GM23338 (cell line): ENCODE measurements around the gene ZNF26. TPM values are rescaled to one million over a fixed set of nuclear protein-coding genes. Genes with fewer than 3 reads are reported as not detected.
A peak's percentile ranks its signal among the peaks of the same experiment; 100 is the strongest.
"Not testable (repeated sequence)": the region's sequence is repeated elsewhere in the genome, so short reads cannot be mapped to it uniquely, and the experiment has no call there.

Source experiments
- ATAC-seq: fragments of 200-7000 bp; cut with Tn5 transposase; 3 replicates; pipeline ENCODE4 v1.9.1; 2020
- DNase-seq: peaks from one replicate; pipeline ENCODE4 v3.0.0-alpha.2; 2015; ENCODE audit warnings: low spot score
- H2AFZ ChIP-seq: fragments of 200-600 bp; sonication (generic); 2 replicates; pipeline ENCODE4 v1.8.0; 2016; ENCODE audit warnings: antibody characterized with exemption, mild to moderate bottlenecking, moderate library complexity
- H3F3A ChIP-seq: fragments of 200-600 bp; sonication (generic); replicated peaks from 2 replicates; pipeline ENCODE4 v1.8.0; 2017; ENCODE audit warnings: antibody characterized with exemption, mixed run types, low read depth
- H3K27ac ChIP-seq: fragments of 200-600 bp; sonication (generic); 2 replicates; pipeline ENCODE4 v1.6.1; 2016; ENCODE audit warnings: low read depth
- H3K27me3 ChIP-seq: fragments of 200-600 bp; sonication (generic); 2 replicates; pipeline ENCODE4 v1.8.0; 2016; ENCODE audit warnings: mild to moderate bottlenecking, mixed run types, moderate library complexity; ENCODE audit not compliant: insufficient read depth
- H3K36me3 ChIP-seq: fragments of 200-600 bp; sonication (generic); 2 replicates; pipeline ENCODE4 v1.8.0; 2016; ENCODE audit warnings: mild to moderate bottlenecking; ENCODE audit not compliant: insufficient read depth
- H3K4me1 ChIP-seq: fragments of 200-600 bp; sonication (generic); 2 replicates; pipeline ENCODE4 v1.8.0; 2016; ENCODE audit warnings: mild to moderate bottlenecking, moderate library complexity; ENCODE audit not compliant: insufficient read depth
- H3K4me2 ChIP-seq: fragments of 200-600 bp; sonication (generic); 2 replicates; pipeline ENCODE4 v1.7.1; 2017; ENCODE audit warnings: mixed run types
- H3K4me3 ChIP-seq: fragments of 200-600 bp; sonication (generic); 2 replicates; pipeline ENCODE4 v1.6.1; 2016; ENCODE audit warnings: mixed run types
- H3K79me2 ChIP-seq: fragments of 200-600 bp; sonication (generic); replicated peaks from 2 replicates; pipeline ENCODE4 v1.8.0; 2017; ENCODE audit warnings: mild to moderate bottlenecking; ENCODE audit not compliant: insufficient read depth
- H3K9me2 ChIP-seq: fragments of 200-600 bp; sonication (generic); 2 replicates; pipeline ENCODE4 v1.8.0; 2017; ENCODE audit not compliant: insufficient read depth
- H4K20me1 ChIP-seq: fragments of 200-600 bp; sonication (generic); replicated peaks from 2 replicates; pipeline ENCODE4 v1.8.0; 2017; ENCODE audit warnings: mild to moderate bottlenecking; ENCODE audit not compliant: insufficient read depth
- H3K27ac Mint-ChIP-seq: 2 replicates; pipeline ENCODE4 v1.8.0; 2020; ENCODE audit warnings: inconsistent platforms, mild to moderate bottlenecking, moderate library complexity, mixed read lengths
- H3K27me3 Mint-ChIP-seq: 3 replicates; pipeline ENCODE4 v1.8.0; 2022; ENCODE audit warnings: low read depth, mild to moderate bottlenecking, moderate library complexity, mixed read lengths, inconsistent platforms; ENCODE audit not compliant: insufficient read depth, poor library complexity
- H3K36me3 Mint-ChIP-seq: 3 replicates; pipeline ENCODE4 v1.8.0; 2021; ENCODE audit warnings: low read depth, mild to moderate bottlenecking, inconsistent platforms, moderate library complexity, mixed read lengths
- H3K4me1 Mint-ChIP-seq: 3 replicates; pipeline ENCODE4 v1.8.0; 2020; ENCODE audit warnings: mild to moderate bottlenecking, inconsistent platforms, mixed read lengths
- H3K4me3 Mint-ChIP-seq: 3 replicates; pipeline ENCODE4 v1.8.0; 2021; ENCODE audit warnings: moderate library complexity, mild to moderate bottlenecking, inconsistent platforms, mixed read lengths
- H3K9me3 Mint-ChIP-seq: 3 replicates; pipeline ENCODE4 v1.8.0; 2020; ENCODE audit warnings: moderate library complexity, mild to moderate bottlenecking, inconsistent platforms, mixed read lengths
- CREB1 ChIP-seq: fragments of 250-450 bp; sonication (Bioruptor Pico); IDR thresholded peaks from 2 replicates; pipeline ENCODE4 v1.5.0; 2020; ENCODE audit warnings: low read depth, mild to moderate bottlenecking, moderate library complexity
- CTCF ChIP-seq, 2 experiments: fragments of 200-600 bp in 1 of 2; sonication (generic) in 1 of 2; conservative IDR thresholded peaks; 2 replicates each; pipeline versions ENCODE4 v1.5.1 to v1.6.1; 2016 to 2017; ENCODE audit warnings: antibody characterized with exemption in 2 of 2, low read depth in 2 of 2, mild to moderate bottlenecking in 2 of 2, moderate library complexity in 1 of 2
- ETS1 ChIP-seq: IDR thresholded peaks from 2 replicates; pipeline ENCODE4 v1.6.1; 2016; ENCODE audit warnings: antibody characterized with exemption
- EZH2 ChIP-seq: fragments of 200-600 bp; sonication (generic); IDR thresholded peaks from one replicate; pipeline ENCODE4 v1.8.0; 2017; ENCODE audit warnings: antibody characterized with exemption, mild to moderate bottlenecking, low read depth; ENCODE audit not compliant: unreplicated experiment
- NANOG ChIP-seq: IDR thresholded peaks from 2 replicates; pipeline ENCODE4 v1.6.1; 2016; ENCODE audit warnings: antibody characterized with exemption, borderline replicate concordance
- POLR2AphosphoS5 ChIP-seq: IDR thresholded peaks from 2 replicates; pipeline ENCODE4 v1.6.1; 2016; ENCODE audit warnings: antibody characterized with exemption, low read depth
- REST ChIP-seq: IDR thresholded peaks from one replicate; pipeline ENCODE4 v1.6.1; 2018; ENCODE audit warnings: antibody characterized with exemption; ENCODE audit not compliant: unreplicated experiment
- STAT1 ChIP-seq: IDR thresholded peaks from one replicate; pipeline ENCODE4 v1.6.1; 2016; ENCODE audit warnings: antibody characterized with exemption; ENCODE audit not compliant: unreplicated experiment
- ZNF114 ChIP-seq: fragments of 250-450 bp; sonication (Bioruptor Pico); IDR thresholded peaks from 2 replicates; pipeline ENCODE4 v1.5.0; 2020; ENCODE audit warnings: mild to moderate bottlenecking, moderate library complexity
- long read RNA-seq: library from polyadenylated mRNA; unstranded; transcript quantifications from one replicate; pipeline ENCODE4 v2.0.0, GENCODE V29; 2020; ENCODE audit not compliant: unreplicated experiment
- polyA plus RNA-seq: library from polyadenylated mRNA; unstranded; fragments of >200 nt; fragmentation: Nextera tagmentation; extraction: Ambion mirVana; gene quantifications from 2 replicates; pipeline ENCODE4 v1.2.1, GENCODE V29; 2016
- total RNA-seq: library from RNA; depleted of rRNA; stranded (reverse); fragments of >200 nt; shearing (Covaris generic); gene quantifications from 2 replicates; pipeline ENCODE4 v1.2.3, GENCODE V29; 2014; rRNA removed

The ZNF26 gene
- total RNA-seq (12.4 and 18.9 TPM in 2 replicates), polyA plus RNA-seq (2.5 and 4.8 TPM in 2 replicates)
- long read RNA-seq, full-length matches to known transcripts: 2 of 3 reads
- long read RNA-seq, partial matches to known transcripts: 0 of 3 reads
- long read RNA-seq, other reads (novel, unspliced or antisense): 1 of 3 reads

- Histone ChIP-seq H3K4me1 (0 out of 2 replicates have a peak, but pooled peaks cover 8% of the 10 kb centered on the region), H3K4me3 (peak within 1 kb of the TSS; percentile 94), H3K9me2 (0 out of 2 replicates have a peak, but pooled peaks cover 3% of the 10 kb centered on the region), H4K20me1 (no peaks in the 10 kb centered on the region), H2AFZ (peak within 1 kb of the TSS; percentile 100), H3K79me2 (peaks cover 48% of the 10 kb centered on the region), H3F3A (no peaks in the 10 kb centered on the region), H3K36me3 (no peaks in the 10 kb centered on the region), H3K4me2 (peak within 1 kb of the TSS; percentile 92), H3K27ac (peak within 1 kb of the TSS; percentile 60; the same call in 1 of the 2 replicates), H3K27me3 (no peaks in the 10 kb centered on the region)
- peak; percentile 99 for TF ChIP-seq ETS1
- TF ChIP-seq POLR2AphosphoS5: peak; percentile 88
- no peak for TF ChIP-seq ZNF114 (CRISPR knock-in tag)
- TF ChIP-seq STAT1: no peak
- peak; percentile 98 for TF ChIP-seq CREB1 (CRISPR knock-in tag)
- Mint-ChIP-seq H3K4me1 (peaks cover 13% of the 10 kb centered on the region), H3K9me3 (peaks cover 73% of the 10 kb centered on the region), H3K36me3 (peaks cover 51% of the 10 kb centered on the region), H3K27ac (peak within 1 kb of the TSS; percentile 96), H3K27me3 (peaks cover 16% of the 10 kb centered on the region), H3K4me3 (peak within 1 kb of the TSS; percentile 94)
- ATAC-seq: peak; percentile 99
- peak; percentile 99 for DNase-seq
These were observed at the start of gene ZNF26 for GRCh38 chr12:132986001-132986884. Gene ZNF26, plus strand, starts transcription at chr12:132986367. Its CDS starts 474 bp downstream, at chr12:132986841.

GRCh38 chr12:132936921-132937320, 49.2 kb upstream of the ZNF26 start:
- H3K27me3 Mint-ChIP-seq, H3K4me3 Mint-ChIP-seq, ATAC-seq, H3K27ac Mint-ChIP-seq, H3K4me2 ChIP-seq, H3K4me1 Mint-ChIP-seq, H3K9me2 ChIP-seq, H3K27me3 ChIP-seq, DNase-seq, H3K4me1 ChIP-seq, H3K79me2 ChIP-seq, H3K36me3 ChIP-seq, H4K20me1 ChIP-seq, H3K4me3 ChIP-seq, H3F3A ChIP-seq, H2AFZ ChIP-seq, H3K27ac ChIP-seq: not testable (repeated sequence)
- Mint-ChIP-seq H3K9me3 (peaks cover 79% of the 10 kb centered on the region), H3K36me3 (peaks cover 80% of the 10 kb centered on the region)

GRCh38 chr12:132937476-132937875, 48.7 kb upstream of the ZNF26 start:
- no peak for ATAC-seq
- H3K27me3 ChIP-seq: no peaks in the 10 kb centered on the region
- Mint-ChIP-seq H3K27ac (no peak overlapping the region), H3K36me3 (peaks cover 80% of the 10 kb centered on the region), H3K27me3 (peaks cover 9% of the 10 kb centered on the region), H3K4me1 (no peaks in the 10 kb centered on the region), H3K4me3 (no peak overlapping the region), H3K9me3 (peaks cover 78% of the 10 kb centered on the region)
- DNase-seq: no peak
- no peaks in the 10 kb centered on the region for H4K20me1 ChIP-seq
- H3K27ac ChIP-seq: no peak overlapping the region
- H3F3A ChIP-seq: no peaks in the 10 kb centered on the region
- H3K4me1 ChIP-seq: no peaks in the 10 kb centered on the region
- H3K79me2 ChIP-seq: no peaks in the 10 kb centered on the region
- no peak overlapping the region for H2AFZ ChIP-seq
- no peak overlapping the region for H3K4me3 ChIP-seq
- no peak overlapping the region for H3K4me2 ChIP-seq
- no peak for TF ChIP-seq CTCF (conservative IDR thresholded peaks at IDR 0.05; ENCODE audit: low read depth in 2 of 2)
- no peak for TF ChIP-seq EZH2
- no peak for TF ChIP-seq ZNF114 (CRISPR knock-in tag)
- no peak for TF ChIP-seq NANOG
- TF ChIP-seq REST: no peak
- H3K36me3 ChIP-seq: peaks cover 4% of the 10 kb centered on the region; the same call in 1 of the 2 replicates
- no peaks in the 10 kb centered on the region for H3K9me2 ChIP-seq
